ENCODE data around the gene HNF1A. TPM values are rescaled to one million over a fixed set of nuclear protein-coding genes. Genes with fewer than 3 reads are reported as not detected.

HNF1A gene
- total and polyA plus RNA-seq, 2 of the 4 experiments (the other 2 are of a cell fraction): under 0.01 TPM; not detected in 1

GRCh38 chr12:120981407-120981941, 3.1 kb downstream of the HNF1A start:
- H2AFZ ChIP-seq (replicated peaks; ENCODE audit: low read length, poor library complexity): no peak overlapping the region
- H2AK5ac ChIP-seq (ENCODE audit: low read depth, low read length): no peak overlapping the region
- no TSS peak for BruUV-seq (replicated peaks)
- H2AK9ac ChIP-seq (replicated peaks; ENCODE audit: low read depth, low read length, poor library complexity): no peak overlapping the region
- WGBS, 2 experiments (ENCODE audit: extremely low coverage in 2 of 2, insufficient read length in 1 of 2): 70% methylated on average over 4 of the region's 6 CpGs; no CpG with 5 or more reads in 1 of the 2 experiments
- no peak for ATAC-seq (ENCODE audit: low read depth)
- H3K36me3 ChIP-seq (ENCODE audit: control insufficient read depth, insufficient read depth, low read length): no peaks in the 10 kb centered on the region
- no peak overlapping the region for H3K18ac ChIP-seq (ENCODE audit: low read depth, low read length)
- peaks cover 13% of the 10 kb centered on the region for H3K27me3 ChIP-seq (ENCODE audit: control insufficient read depth, insufficient read depth, low read length)
- H2BK5ac ChIP-seq (ENCODE audit: low read depth, low read length, poor library complexity, severe bottlenecking): no peak overlapping the region
- H3K14ac ChIP-seq (replicated peaks; ENCODE audit: low read depth, low read length): no peak overlapping the region
- intact Hi-C loops (cut with micrococcal nuclease): no loop called here
- H3K9me1 ChIP-seq (ENCODE audit: insufficient read depth, low read length): no peaks in the 10 kb centered on the region
- no peak for DNase-seq
- H4K91ac ChIP-seq (ENCODE audit: insufficient read depth, low read depth, low read length): no peak overlapping the region
- dilution Hi-C loops (cut with HindIII; ENCODE audit: low sequenced_read_pairs, unreplicated experiment): no loop called here
- no peak overlapping the region for H2BK15ac ChIP-seq (ENCODE audit: low read depth, low read length)
- no peak overlapping the region for H4K5ac ChIP-seq (ENCODE audit: low read depth, low read length)
- H3K56ac ChIP-seq (ENCODE audit: extremely low read depth, insufficient read depth, low read length): no peak overlapping the region
- no peak overlapping the region for H3K4me3 ChIP-seq (ENCODE audit: insufficient read depth, low read depth, low read length)
- no peak overlapping the region for H3K27ac ChIP-seq (ENCODE audit: insufficient read depth, low read length)
- H3K4me1 ChIP-seq (ENCODE audit: control insufficient read depth, insufficient read depth, low read length): no peaks in the 10 kb centered on the region
- no peaks in the 10 kb centered on the region; the same call in 1 of the 2 replicates for H3K9me3 ChIP-seq (ENCODE audit: control insufficient read depth, insufficient read depth, low read length)
- ChIA-PET CTCF (interaction anchor here (0.6 kb wide), 1 partner anchor 10 kb away, joined by 3 read pairs; no protein-coding TSS in a partner anchor), POLR2A (ENCODE audit: unreplicated experiment) (no interaction called here)
- no peak overlapping the region for H3K23ac ChIP-seq (ENCODE audit: low read depth, low read length)
- TF ChIP-seq CEBPB (IDR thresholded peaks at IDR 0.05; ENCODE audit: low read depth, low read length) (no peak), MXI1 (IDR thresholded peaks at IDR 0.05; ENCODE audit: borderline replicate concordance, low read depth, low read length) (no peak), MAZ (IDR thresholded peaks at IDR 0.05; ENCODE audit: borderline replicate concordance, low read depth, low read length) (no peak), NFE2L2 (IDR thresholded peaks at IDR 0.05; ENCODE audit: low read depth, low read length) (no peak)
- no peaks in the 10 kb centered on the region for H3K79me1 ChIP-seq (ENCODE audit: low read depth in 1 of 2, low read length in 2 of 2)
- H2BK20ac ChIP-seq (ENCODE audit: low read depth, low read length): no peak overlapping the region
- H3K9ac ChIP-seq (ENCODE audit: low read depth, low read length): no peak overlapping the region
- no peak overlapping the region for H2BK120ac ChIP-seq (ENCODE audit: low read depth, low read length)
- in situ Hi-C loops (cut with MboI; ENCODE audit: low sequenced_read_pairs): no loop called here
- H4K8ac ChIP-seq (ENCODE audit: low read depth in 2 of 2, low read length in 2 of 2): no peak overlapping the region
- H3K4ac ChIP-seq (ENCODE audit: low read depth, low read length): no peak overlapping the region
- H3K4me2 ChIP-seq (ENCODE audit: low read depth, low read length): no peak overlapping the region
- H4K20me1 ChIP-seq (ENCODE audit: insufficient read depth, low read length): no peaks in the 10 kb centered on the region

All from IMR-90 (cell line).